ENCODE data around the gene IL24. TPM values are rescaled to one million over a fixed set of nuclear protein-coding genes. Genes with fewer than 3 reads are reported as not detected.

Gene IL24
- total RNA-seq, result not detected in 2 replicates

GRCh38 chr1:206897175-206897574, at the start of gene IL24:
IL24 (plus strand) TSS chr1:206897443; CDS start chr1:206897833, 390 bp downstream.

GRCh38 chr1:206864939-206865671, 32.1 kb upstream of the IL24 start, which contains the start of gene IL20:
IL20 (plus strand) TSS chr1:206865623; CDS start chr1:206865853, 230 bp downstream.

GRCh38 chr1:206921772-206922265, 24.6 kb downstream of the IL24 start, which contains the start of gene FCMR:
FCMR (minus strand) TSS chr1:206921941; CDS start chr1:206921854, 87 bp downstream.

DNA sequence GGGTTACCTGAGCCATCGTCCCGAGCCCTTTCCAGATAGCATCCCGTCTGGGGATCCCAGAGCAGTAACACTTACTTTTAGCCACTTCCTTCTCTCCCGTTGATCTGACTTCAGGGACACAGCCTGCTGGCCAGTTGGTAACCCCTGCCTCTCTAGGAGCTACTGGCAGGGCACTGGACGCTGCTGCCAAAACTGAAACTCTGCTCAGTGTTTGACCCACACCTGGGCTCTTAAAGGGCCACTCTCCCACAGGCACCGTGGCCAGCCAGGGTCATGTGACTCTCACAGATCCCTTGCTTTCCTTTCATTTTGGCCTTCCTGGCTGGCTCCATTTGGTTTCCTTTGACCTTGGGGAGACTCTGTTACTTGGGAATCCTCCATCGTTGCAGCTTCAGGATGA, 49.0 kb downstream of the IL24 start, which contains the start of gene PIGR:
Gene PIGR (minus strand): TSS at position 206 of the 400 bp plus-strand sequence. CDS start 5,935 bp downstream, outside the sequence.

Other genes with a start within 250 kb of the IL24 start
- gene MAPKAPK2, start 212.5 kb upstream of the IL24 start, total RNA-seq, result 28.9 and 34.9 TPM in 2 replicates
- not detected in 2 replicates for gene IL19, start 126.7 kb upstream of the IL24 start, total RNA-seq
- gene IL10, start 124.9 kb upstream of the IL24 start, total RNA-seq, result not detected in 2 replicates
- gene IL20, start 31.8 kb upstream of the IL24 start, total RNA-seq, result not detected in 2 replicates
- gene FCMR, start 24.5 kb downstream of the IL24 start, total RNA-seq, result not detected in 2 replicates
- not detected in 2 replicates for gene PIGR, start 49.0 kb downstream of the IL24 start, total RNA-seq
- gene FCAMR, start 73.0 kb downstream of the IL24 start, total RNA-seq, result not detected in 2 replicates
- gene C1orf116, start 135.3 kb downstream of the IL24 start, total RNA-seq, result not detected in 2 replicates
- gene YOD1, start 153.8 kb downstream of the IL24 start, total RNA-seq, result 5.8 and 6.7 TPM in 2 replicates
- gene PFKFB2, start 155.8 kb downstream of the IL24 start, total RNA-seq, result 1.1 and 1.2 TPM in 2 replicates
- 0.18 and 0.28 TPM in 2 replicates for gene C4BPB, start 191.4 kb downstream of the IL24 start, total RNA-seq
- gene C4BPA, start 206.8 kb downstream of the IL24 start, total RNA-seq, result not detected in 2 replicates